ENCODE results near the gene CCDC15. TPM values are rescaled to one million over a fixed set of nuclear protein-coding genes. Genes with fewer than 3 reads are reported as not detected.

The CCDC15 gene
- total and polyA plus RNA-seq, 2 of the 13 experiments (the other 11 are each of a cell fraction or from before 2014, with no cell fraction given), result 2.2 to 4.6 TPM

DNA sequence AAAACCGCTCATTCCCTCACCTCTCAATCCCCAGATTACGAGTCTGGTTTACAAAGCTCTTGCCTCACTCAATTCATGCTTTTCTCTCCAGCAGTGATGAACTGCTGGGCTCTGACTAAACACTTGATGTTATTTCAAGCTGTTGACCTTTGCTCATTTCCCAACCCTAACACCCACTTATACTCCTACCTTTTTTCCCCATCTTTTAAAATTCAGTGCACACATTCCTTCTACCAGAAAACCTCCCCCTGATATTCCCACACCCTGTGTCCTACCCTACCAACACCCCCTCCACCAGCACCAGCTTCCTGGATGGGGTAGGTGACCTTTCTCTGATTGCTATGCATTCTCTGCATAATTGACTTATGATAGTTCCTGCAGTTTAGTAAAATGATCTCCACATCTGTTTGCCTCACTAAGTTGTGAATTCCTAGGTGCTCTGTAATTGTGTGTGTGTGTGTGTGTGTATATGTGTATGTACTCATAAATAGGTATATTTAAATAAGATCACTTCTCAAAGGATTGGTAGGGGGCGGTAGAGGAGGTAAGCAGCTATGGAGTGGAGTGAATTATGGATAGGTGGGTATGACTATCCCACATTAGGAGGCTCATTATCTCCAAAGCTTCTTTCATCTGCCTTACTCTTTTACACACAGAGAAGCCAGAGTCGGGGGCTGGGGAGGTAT, 19.0 kb upstream of the CCDC15 start (continued):
- TF ChIP-seq, protein P1, sequence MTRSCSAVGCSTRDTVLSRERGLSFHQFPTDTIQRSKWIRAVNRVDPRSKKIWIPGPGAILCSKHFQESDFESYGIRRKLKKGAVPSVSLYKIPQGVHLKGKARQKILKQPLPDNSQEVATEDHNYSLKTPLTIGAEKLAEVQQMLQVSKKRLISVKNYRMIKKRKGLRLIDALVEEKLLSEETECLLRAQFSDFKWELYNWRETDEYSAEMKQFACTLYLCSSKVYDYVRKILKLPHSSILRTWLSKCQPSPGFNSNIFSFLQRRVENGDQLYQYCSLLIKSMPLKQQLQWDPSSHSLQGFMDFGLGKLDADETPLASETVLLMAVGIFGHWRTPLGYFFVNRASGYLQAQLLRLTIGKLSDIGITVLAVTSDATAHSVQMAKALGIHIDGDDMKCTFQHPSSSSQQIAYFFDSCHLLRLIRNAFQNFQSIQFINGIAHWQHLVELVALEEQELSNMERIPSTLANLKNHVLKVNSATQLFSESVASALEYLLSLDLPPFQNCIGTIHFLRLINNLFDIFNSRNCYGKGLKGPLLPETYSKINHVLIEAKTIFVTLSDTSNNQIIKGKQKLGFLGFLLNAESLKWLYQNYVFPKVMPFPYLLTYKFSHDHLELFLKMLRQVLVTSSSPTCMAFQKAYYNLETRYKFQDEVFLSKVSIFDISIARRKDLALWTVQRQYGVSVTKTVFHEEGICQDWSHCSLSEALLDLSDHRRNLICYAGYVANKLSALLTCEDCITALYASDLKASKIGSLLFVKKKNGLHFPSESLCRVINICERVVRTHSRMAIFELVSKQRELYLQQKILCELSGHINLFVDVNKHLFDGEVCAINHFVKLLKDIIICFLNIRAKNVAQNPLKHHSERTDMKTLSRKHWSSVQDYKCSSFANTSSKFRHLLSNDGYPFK (CRISPR knock-in tag; IDR thresholded peaks at IDR 0.05; ENCODE audit: borderline replicate concordance), result no peak
- TF ChIP-seq TBX3 (IDR thresholded peaks at IDR 0.05; ENCODE audit: borderline replicate concordance) (0 out of 2 replicates have a peak, but pooled peaks have one; percentile 10), ARNT (IDR thresholded peaks at IDR 0.05) (no peak), CCAR2 (optimal IDR thresholded peaks at IDR 0.05; ENCODE audit: low read depth, low read length) (no peak), KLF16 (CRISPR knock-in tag; IDR thresholded peaks at IDR 0.05) (0 out of 4 replicates have a peak, but pooled peaks of 1 of the 2 experiments have one; percentile 41), NR2F6 (IDR thresholded peaks at IDR 0.05) (peak; percentile 68), NR2F6 (CRISPR knock-in tag; IDR thresholded peaks at IDR 0.05) (peak; percentile 40; the same call in 1 of the 2 replicates), TMF1 (CRISPR knock-in tag; IDR thresholded peaks at IDR 0.05; ENCODE audit: low read depth) (no peak), SP1 (IDR thresholded peaks at IDR 0.05) (no peak), SP1 (CRISPR knock-in tag; IDR thresholded peaks at IDR 0.05) (no peak), KLF15 (CRISPR knock-in tag; IDR thresholded peaks at IDR 0.05; ENCODE audit: borderline replicate concordance) (no peak), RXRB (CRISPR knock-in tag; IDR thresholded peaks at IDR 0.05; ENCODE audit: borderline replicate concordance) (no peak), SUZ12 (IDR thresholded peaks at IDR 0.05; ENCODE audit: low read depth, low read length) (no peak), CCDC6 (CRISPR knock-in tag; IDR thresholded peaks at IDR 0.05) (0 out of 2 replicates have a peak, but pooled peaks have one; percentile 9), SP140L (CRISPR knock-in tag; IDR thresholded peaks at IDR 0.05; ENCODE audit: borderline replicate concordance) (no peak), MTA1 (CRISPR knock-in tag; IDR thresholded peaks at IDR 0.05; ENCODE audit: borderline replicate concordance) (no peak), CBX2 (IDR thresholded peaks at IDR 0.05; ENCODE audit: low read depth, low read length) (no peak), CBX2 (CRISPR knock-in tag; IDR thresholded peaks at IDR 0.05; ENCODE audit: low read depth) (no peak), HDAC1 (CRISPR knock-in tag; IDR thresholded peaks at IDR 0.05) (no peak; the same call in 1 of the 2 replicates), KLF12 (CRISPR knock-in tag; IDR thresholded peaks at IDR 0.05; ENCODE audit: borderline replicate concordance) (no peak), ZNF382 (CRISPR knock-in tag; IDR thresholded peaks at IDR 0.05; ENCODE audit: borderline replicate concordance) (no peak), TBL1XR1 (IDR thresholded peaks at IDR 0.05; ENCODE audit: borderline replicate concordance, low read length, partially characterized antibody) (no peak)
- TF ChIP-seq, protein P2, sequence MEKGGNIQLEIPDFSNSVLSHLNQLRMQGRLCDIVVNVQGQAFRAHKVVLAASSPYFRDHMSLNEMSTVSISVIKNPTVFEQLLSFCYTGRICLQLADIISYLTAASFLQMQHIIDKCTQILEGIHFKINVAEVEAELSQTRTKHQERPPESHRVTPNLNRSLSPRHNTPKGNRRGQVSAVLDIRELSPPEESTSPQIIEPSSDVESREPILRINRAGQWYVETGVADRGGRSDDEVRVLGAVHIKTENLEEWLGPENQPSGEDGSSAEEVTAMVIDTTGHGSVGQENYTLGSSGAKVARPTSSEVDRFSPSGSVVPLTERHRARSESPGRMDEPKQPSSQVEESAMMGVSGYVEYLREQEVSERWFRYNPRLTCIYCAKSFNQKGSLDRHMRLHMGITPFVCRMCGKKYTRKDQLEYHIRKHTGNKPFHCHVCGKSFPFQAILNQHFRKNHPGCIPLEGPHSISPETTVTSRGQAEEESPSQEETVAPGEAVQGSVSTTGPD (CRISPR knock-in tag; IDR thresholded peaks at IDR 0.05), result no peak
- TF ChIP-seq, protein P3, sequence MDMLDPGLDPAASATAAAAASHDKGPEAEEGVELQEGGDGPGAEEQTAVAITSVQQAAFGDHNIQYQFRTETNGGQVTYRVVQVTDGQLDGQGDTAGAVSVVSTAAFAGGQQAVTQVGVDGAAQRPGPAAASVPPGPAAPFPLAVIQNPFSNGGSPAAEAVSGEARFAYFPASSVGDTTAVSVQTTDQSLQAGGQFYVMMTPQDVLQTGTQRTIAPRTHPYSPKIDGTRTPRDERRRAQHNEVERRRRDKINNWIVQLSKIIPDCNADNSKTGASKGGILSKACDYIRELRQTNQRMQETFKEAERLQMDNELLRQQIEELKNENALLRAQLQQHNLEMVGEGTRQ (IDR thresholded peaks at IDR 0.05; ENCODE audit: low read depth, low read length), result no peak
- TF ChIP-seq, protein P3 (CRISPR knock-in tag; IDR thresholded peaks at IDR 0.05; ENCODE audit: borderline replicate concordance), result no peak

Measured in HepG2 (cell line).